Mammary epithelial cell (primary cell): ENCODE data around the gene PGBD1.

Experiments used
- CTCF ChIP-seq, 2 donors: IDR thresholded peaks in 1 of 2; conservative IDR thresholded peaks in 1 of 2; 2 replicates each; pipeline ENCODE4 v1.5.1; 2011 to 2012; ENCODE audit warnings: inconsistent platforms in 2 of 2, low read length in 2 of 2, mild to moderate bottlenecking in 2 of 2, control low read depth in 1 of 2, low read depth in 1 of 2; ENCODE audit not compliant: insufficient read depth in 1 of 2; ENCODE audit errors: extremely low read depth in 1 of 2
- EZH2 ChIP-seq: IDR thresholded peaks from 2 replicates; pipeline ENCODE4 v1.6.1; 2012; ENCODE audit warnings: low read length, inconsistent platforms, borderline replicate concordance

GRCh38 chr6:28295326-28295725, 14.0 kb downstream of the PGBD1 start:
- TF ChIP-seq CTCF (conservative IDR thresholded peaks at IDR 0.05 in 1 of 2, IDR thresholded peaks at IDR 0.05 in 1 of 2; ENCODE audit: extremely low read depth in 1 of 2, insufficient read depth in 1 of 2, low read depth in 1 of 2, low read length in 2 of 2) (no peak), EZH2 (no peak)
